Mucosa of gallbladder (tissue), 1 donor: ENCODE results near the gene PCID2. TPM values are rescaled to one million over a fixed set of nuclear protein-coding genes. Genes with fewer than 3 reads are reported as not detected.
"Not testable (repeated sequence)": the region's sequence is repeated elsewhere in the genome, so short reads cannot be mapped to it uniquely, and the experiment has no call there.

Experiments used
- DNase-seq: peaks from one replicate; pipeline ENCODE4 v3.0.0-alpha.2; 2020; ENCODE audit warnings: low spot score
- total RNA-seq: library from RNA; stranded (reverse); gene quantifications from one replicate; pipeline ENCODE4 v1.2.1, GENCODE V29; 2021
- donor health status: DM: no; HTN: no; CAD: no.

PCID2 gene
- total RNA-seq: 35.0 TPM

GRCh38 chr13:113208421-113209335, at the start of gene PCID2:
Gene PCID2, minus strand, starts transcription at chr13:113208669. Its CDS starts 35 bp downstream, at chr13:113208634.
- peak; percentile 89 for DNase-seq

GRCh38 chr13:113257908-113258307, 49.4 kb upstream of the PCID2 start:
- DNase-seq: not testable (repeated sequence)

GRCh38 chr13:113252516-113253095, 44.1 kb upstream of the PCID2 start:
- DNase-seq: no peak

- no peak for DNase-seq
Measured at GRCh38 chr13:113245849-113246796, 37.7 kb upstream of the PCID2 start.

- DNase-seq: no peak
Measured at GRCh38 chr13:113243847-113244246, 35.4 kb upstream of the PCID2 start.

GRCh38 chr13:113241623-113242022, 33.2 kb upstream of the PCID2 start:
- DNase-seq: not testable (repeated sequence)

GRCh38 chr13:113239986-113240385, 31.5 kb upstream of the PCID2 start:
- DNase-seq: no peak

GRCh38 chr13:113239357-113239756, 30.9 kb upstream of the PCID2 start:
- DNase-seq: no peak

- no peak for DNase-seq
Measured at GRCh38 chr13:113238536-113238935, 30.1 kb upstream of the PCID2 start.

- no peak for DNase-seq
Measured at GRCh38 chr13:113233101-113233500, 24.6 kb upstream of the PCID2 start.

GRCh38 chr13:113232208-113233003, 23.9 kb upstream of the PCID2 start:
- no peak for DNase-seq

GRCh38 chr13:113231306-113232207, 23.1 kb upstream of the PCID2 start:
- DNase-seq: no peak

- no peak for DNase-seq
Measured at GRCh38 chr13:113229791-113230190, 21.3 kb upstream of the PCID2 start.

- no peak for DNase-seq
Measured at GRCh38 chr13:113229161-113229560, 20.7 kb upstream of the PCID2 start.

GRCh38 chr13:113226873-113227450, 18.5 kb upstream of the PCID2 start:
- DNase-seq: no peak

- DNase-seq: no peak
Measured at GRCh38 chr13:113225515-113225914, 17.0 kb upstream of the PCID2 start.

GRCh38 chr13:113224486-113224885, 16.0 kb upstream of the PCID2 start:
- peak; percentile 30 for DNase-seq

- no peak for DNase-seq
Measured at GRCh38 chr13:113223070-113223469, 14.6 kb upstream of the PCID2 start.

GRCh38 chr13:113220877-113221276, 12.4 kb upstream of the PCID2 start:
- no peak for DNase-seq

- no peak for DNase-seq
Measured at GRCh38 chr13:113220141-113220598, 11.7 kb upstream of the PCID2 start.
